ENCODE data around the gene MRPL9. TPM values are rescaled to one million over a fixed set of nuclear protein-coding genes. Genes with fewer than 3 reads are reported as not detected.

The MRPL9 gene
- total RNA-seq, 2 donors from 2014 or later, result 47.9 to 65.7 TPM

DNA sequence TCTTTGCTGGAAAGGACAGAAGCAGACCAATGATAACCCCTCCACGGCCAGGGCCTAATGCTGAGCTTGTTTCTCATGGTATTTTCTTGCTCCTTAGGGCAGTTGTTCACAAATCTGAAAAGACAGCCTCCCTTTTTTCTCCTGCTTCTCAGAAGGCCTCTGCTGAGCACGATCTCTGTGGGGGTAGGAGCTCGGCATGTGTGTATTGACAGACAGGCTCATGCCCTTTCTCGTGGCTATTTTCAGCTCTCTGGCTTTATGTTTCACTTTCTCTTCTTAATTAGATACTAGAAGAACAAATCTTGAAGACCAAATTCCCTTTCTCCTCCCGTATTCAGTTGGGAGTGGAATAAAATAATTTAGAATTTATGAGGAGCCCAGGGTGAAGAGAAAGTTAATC is 42.7 kb downstream of the MRPL9 start:
- peak overlapping the region; percentile 62 to 67 for H3K27ac ChIP-seq
- DNase-seq (ENCODE audit: low spot score) (no peak), ATAC-seq (ENCODE audit: insufficient number of reproducible peaks, low FRiP score, low read depth) (no peak)
- no peaks in the 10 kb centered on the region for H3K36me3 ChIP-seq
- TF ChIP-seq CTCF (IDR thresholded peaks at IDR 0.05), result no peak
- no peaks in the 10 kb centered on the region for H3K9me3 ChIP-seq
- H3K27me3 ChIP-seq (replicated peaks; ENCODE audit: insufficient read depth), result no peaks in the 10 kb centered on the region
- H3K4me3 ChIP-seq, result peak overlapping the region; percentile 78
- H3K4me1 ChIP-seq (ENCODE audit: control insufficient read depth in 1 of 2, low read depth in 2 of 2), result peaks cover 8 to 35% of the 10 kb centered on the region in 2 donors

GRCh38 chr1:151720125-151720524 is 43.2 kb downstream of the MRPL9 start:
- Histone ChIP-seq H3K27me3 (replicated peaks; ENCODE audit: insufficient read depth) (no peaks in the 10 kb centered on the region), H3K27ac (peak overlapping the region in 1 of 2 donors; percentile 62), H3K4me1 (ENCODE audit: control insufficient read depth in 1 of 2, low read depth in 2 of 2) (peaks cover 8 to 35% of the 10 kb centered on the region in 2 donors), H3K4me3 (peak overlapping the region; percentile 78), H3K9me3 (no peaks in the 10 kb centered on the region), H3K36me3 (no peaks in the 10 kb centered on the region)
- DNase-seq (ENCODE audit: low spot score), result no peak
- TF ChIP-seq CTCF (IDR thresholded peaks at IDR 0.05), result no peak
- no peak for ATAC-seq (ENCODE audit: insufficient number of reproducible peaks, low FRiP score, low read depth)

GRCh38 chr1:151718666-151719065 is 44.6 kb downstream of the MRPL9 start:
- Histone ChIP-seq H3K4me1 (ENCODE audit: control insufficient read depth in 1 of 2, low read depth in 2 of 2) (peaks cover 8 to 35% of the 10 kb centered on the region in 2 donors), H3K36me3 (no peaks in the 10 kb centered on the region), H3K9me3 (no peaks in the 10 kb centered on the region), H3K27ac (no peak overlapping the region), H3K27me3 (replicated peaks; ENCODE audit: insufficient read depth) (no peaks in the 10 kb centered on the region), H3K4me3 (no peak overlapping the region)
- ATAC-seq (ENCODE audit: insufficient number of reproducible peaks, low FRiP score, low read depth), result no peak
- DNase-seq (ENCODE audit: low spot score), result no peak
- no peak for TF ChIP-seq CTCF (IDR thresholded peaks at IDR 0.05)

- Histone ChIP-seq H3K9me3 (no peaks in the 10 kb centered on the region), H3K4me1 (ENCODE audit: control insufficient read depth in 1 of 2, low read depth in 2 of 2) (peaks cover 8 to 35% of the 10 kb centered on the region in 2 donors), H3K4me3 (no peak overlapping the region), H3K27me3 (replicated peaks; ENCODE audit: insufficient read depth) (no peaks in the 10 kb centered on the region), H3K36me3 (no peaks in the 10 kb centered on the region), H3K27ac (no peak overlapping the region)
- no peak for DNase-seq (ENCODE audit: low spot score)
- ATAC-seq (ENCODE audit: insufficient number of reproducible peaks, low FRiP score, low read depth), result no peak
- no peak for TF ChIP-seq CTCF (IDR thresholded peaks at IDR 0.05)
These were observed 45.3 kb downstream of the MRPL9 start for GRCh38 chr1:151718011-151718431.

GRCh38 chr1:151716771-151717631 is 46.3 kb downstream of the MRPL9 start, which contains the start of gene CELF3:
TSS of gene CELF3 (minus strand) at chr1:151716803. CDS start at chr1:151716020, 783 bp downstream.
- Histone ChIP-seq H3K9me3 (no peaks in the 10 kb centered on the region), H3K4me3 (peak within 1 kb of the TSS; percentile 49), H3K27me3 (replicated peaks; ENCODE audit: insufficient read depth) (no peaks in the 10 kb centered on the region), H3K36me3 (no peaks in the 10 kb centered on the region), H3K4me1 (ENCODE audit: control insufficient read depth in 1 of 2, low read depth in 2 of 2) (peaks cover 8 to 34% of the 10 kb centered on the region in 2 donors), H3K27ac (no peak within 1 kb of the TSS)
- no peak for ATAC-seq (ENCODE audit: insufficient number of reproducible peaks, low FRiP score, low read depth)
- no peak for TF ChIP-seq CTCF (IDR thresholded peaks at IDR 0.05)
- DNase-seq (ENCODE audit: low spot score), result no peak
